Transverse colon (tissue), 3 donors: Measurements from ENCODE around the gene CDK5RAP1.

ENCODE experiments used
- EP300 ChIP-seq: sonication (generic); formaldehyde crosslinking; IDR thresholded peaks from one replicate; pipeline ENCODE4 v1.6.1; 2017; ENCODE audit warnings: antibody characterized with exemption, low read depth
- TF ChIP-seq, protein P1 (sequence below), 5 experiments: fragments of 200-600 bp in 3 of 5; fragments of 450-650 bp in 2 of 5; sonication (generic) in 3 of 5; IDR thresholded peaks; 1 replicate in 2 of 5; 2 replicates in 3 of 5; pipeline ENCODE4 v1.5.1; 2016 to 2017; ENCODE audit warnings: antibody characterized with exemption in 5 of 5, inconsistent platforms in 3 of 5, mild to moderate bottlenecking in 2 of 5, moderate library complexity in 1 of 5

DNA sequence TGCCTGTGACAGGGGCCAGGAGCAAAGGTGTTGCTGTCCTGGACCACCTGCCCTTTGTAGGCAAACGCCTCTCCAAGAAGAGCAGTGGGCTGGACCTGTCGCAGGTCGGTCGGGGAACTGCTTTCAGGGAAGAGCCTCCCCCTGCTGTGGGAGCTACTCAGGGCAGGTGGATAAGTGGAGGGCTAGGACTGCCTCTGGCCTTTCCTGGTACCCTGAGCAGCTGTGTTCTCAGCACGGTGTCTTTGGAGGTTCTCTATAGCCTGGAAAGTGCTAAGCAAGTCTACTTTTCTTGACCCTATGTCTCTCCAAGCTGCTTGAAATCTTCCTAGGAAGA is 83.3 kb downstream of the CDK5RAP1 start:
- no peak for TF ChIP-seq EP300
- TF ChIP-seq, protein P1, sequence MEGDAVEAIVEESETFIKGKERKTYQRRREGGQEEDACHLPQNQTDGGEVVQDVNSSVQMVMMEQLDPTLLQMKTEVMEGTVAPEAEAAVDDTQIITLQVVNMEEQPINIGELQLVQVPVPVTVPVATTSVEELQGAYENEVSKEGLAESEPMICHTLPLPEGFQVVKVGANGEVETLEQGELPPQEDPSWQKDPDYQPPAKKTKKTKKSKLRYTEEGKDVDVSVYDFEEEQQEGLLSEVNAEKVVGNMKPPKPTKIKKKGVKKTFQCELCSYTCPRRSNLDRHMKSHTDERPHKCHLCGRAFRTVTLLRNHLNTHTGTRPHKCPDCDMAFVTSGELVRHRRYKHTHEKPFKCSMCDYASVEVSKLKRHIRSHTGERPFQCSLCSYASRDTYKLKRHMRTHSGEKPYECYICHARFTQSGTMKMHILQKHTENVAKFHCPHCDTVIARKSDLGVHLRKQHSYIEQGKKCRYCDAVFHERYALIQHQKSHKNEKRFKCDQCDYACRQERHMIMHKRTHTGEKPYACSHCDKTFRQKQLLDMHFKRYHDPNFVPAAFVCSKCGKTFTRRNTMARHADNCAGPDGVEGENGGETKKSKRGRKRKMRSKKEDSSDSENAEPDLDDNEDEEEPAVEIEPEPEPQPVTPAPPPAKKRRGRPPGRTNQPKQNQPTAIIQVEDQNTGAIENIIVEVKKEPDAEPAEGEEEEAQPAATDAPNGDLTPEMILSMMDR (IDR thresholded peaks at IDR 0.05), result no peak
